NCI-H345 (cell line): Measurements from ENCODE around the gene TCF4.

ENCODE experiments used
- DNase-seq: peaks from one replicate; lab custom pipeline; 2025; lab: John Stamatoyannopoulos, UW

The TCF4 gene

GRCh38 chr18:55296115-55296514 lies 291.9 kb downstream of the TCF4 start:
- no peak for DNase-seq

- no peak for DNase-seq
Measured at GRCh38 chr18:55290898-55291297, 297.1 kb downstream of the TCF4 start.

- DNase-seq: no peak
Measured at GRCh38 chr18:55289775-55290174, 298.2 kb downstream of the TCF4 start.

GRCh38 chr18:55289048-55289447 lies 298.9 kb downstream of the TCF4 start:
- DNase-seq: no peak

- no peak for DNase-seq
Measured at GRCh38 chr18:55287935-55288868, 299.8 kb downstream of the TCF4 start.

DNA sequence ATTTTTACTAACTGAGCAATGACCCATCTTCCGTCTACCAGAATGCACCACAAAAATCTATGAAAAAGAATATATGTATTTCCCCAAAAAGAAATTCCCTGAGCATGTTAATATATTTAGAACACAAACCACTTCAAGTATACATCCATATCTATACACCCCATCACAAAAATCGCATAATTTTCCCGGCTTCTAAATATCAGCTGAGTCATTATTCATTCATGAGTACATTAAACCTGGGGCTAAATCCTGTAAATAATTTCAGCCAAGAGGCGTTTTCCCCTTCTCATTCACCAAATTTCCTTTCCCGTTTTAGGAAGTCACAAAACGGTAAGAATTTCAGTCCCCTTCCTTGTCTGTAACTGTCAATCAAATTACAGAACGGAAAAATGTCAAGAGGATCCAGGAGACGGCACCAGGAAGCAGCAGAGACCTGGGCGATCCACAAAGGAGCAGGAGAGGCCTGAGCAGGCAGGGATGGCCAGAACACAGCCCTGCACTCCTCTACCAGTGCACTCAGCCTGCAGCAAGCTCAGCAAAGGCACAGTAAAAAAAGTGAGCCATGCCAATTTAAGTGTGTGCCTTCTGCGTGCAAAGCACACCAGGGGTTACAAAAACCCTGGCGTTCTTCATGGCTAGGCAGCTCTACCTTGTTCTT lies 300.7 kb downstream of the TCF4 start:
- DNase-seq: no peak

DNA sequence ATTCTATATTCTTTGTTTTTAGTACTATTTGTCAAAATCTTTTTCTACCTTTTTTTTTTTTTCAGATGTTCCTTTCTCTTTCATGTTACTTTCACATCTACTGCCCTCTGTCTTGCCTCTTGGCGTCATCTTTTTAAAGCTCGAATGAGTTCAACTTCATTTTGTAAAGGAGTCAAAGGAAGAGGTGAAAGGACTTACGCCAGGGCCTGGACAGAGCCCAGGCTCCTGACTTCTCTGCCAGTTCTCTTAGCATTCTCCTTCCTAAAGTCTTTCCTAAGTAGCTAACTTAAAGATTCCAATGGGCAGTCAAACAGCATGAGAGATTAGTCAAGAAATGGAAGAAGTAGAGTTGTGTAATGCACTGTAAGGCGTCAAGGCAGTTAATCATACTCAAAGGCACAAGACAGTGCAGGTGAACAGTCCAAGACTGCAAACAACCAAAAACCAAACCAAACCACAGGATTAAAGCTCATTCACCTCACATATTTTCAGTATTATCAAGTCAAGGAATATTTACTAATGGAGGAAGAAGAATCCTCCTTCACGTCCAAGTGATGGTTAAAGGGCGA lies 301.7 kb downstream of the TCF4 start:
- no peak for DNase-seq

GRCh38 chr18:55284614-55285013 lies 303.4 kb downstream of the TCF4 start:
- DNase-seq: no peak

DNA sequence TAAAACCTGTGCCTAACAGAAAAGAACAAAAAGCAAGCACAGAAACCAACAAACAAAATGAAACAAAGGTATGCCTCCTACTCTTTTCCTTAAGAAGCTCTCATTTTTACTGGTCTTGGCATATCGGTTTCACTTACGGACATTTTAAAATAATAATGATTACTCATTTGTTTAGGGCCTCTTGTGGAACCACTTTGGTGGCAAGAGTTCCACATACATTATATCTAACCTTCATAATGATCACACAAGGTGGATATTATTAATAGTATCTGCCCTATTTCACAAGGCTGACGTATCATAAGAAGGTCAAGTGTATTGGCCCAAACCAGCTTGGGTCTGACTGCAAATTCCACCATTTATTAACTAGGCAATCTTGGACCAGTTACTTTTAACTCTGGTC lies 304.7 kb downstream of the TCF4 start:
- no peak for DNase-seq

DNA sequence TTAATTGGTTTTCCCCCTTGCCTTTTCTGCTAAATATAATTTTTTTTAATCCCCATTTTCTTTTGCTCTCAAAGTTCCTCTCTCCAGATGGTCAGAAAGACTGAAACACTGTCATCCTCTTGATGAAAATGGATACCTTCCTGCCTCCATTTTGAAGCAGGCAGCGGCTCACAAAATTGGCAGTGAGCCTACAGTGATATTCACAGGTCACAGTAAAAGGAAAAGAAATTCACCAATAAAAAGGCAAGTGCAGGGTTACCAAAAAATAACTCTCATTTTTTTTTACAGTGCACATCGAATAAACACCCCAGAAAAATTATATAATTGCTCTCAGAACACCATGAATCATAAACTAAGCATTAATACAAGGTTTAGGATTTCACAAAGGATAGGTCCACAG lies 307.5 kb downstream of the TCF4 start:
- DNase-seq: peak; percentile 10

GRCh38 chr18:55275039-55275901 lies 312.7 kb downstream of the TCF4 start:
- DNase-seq: no peak

DNA sequence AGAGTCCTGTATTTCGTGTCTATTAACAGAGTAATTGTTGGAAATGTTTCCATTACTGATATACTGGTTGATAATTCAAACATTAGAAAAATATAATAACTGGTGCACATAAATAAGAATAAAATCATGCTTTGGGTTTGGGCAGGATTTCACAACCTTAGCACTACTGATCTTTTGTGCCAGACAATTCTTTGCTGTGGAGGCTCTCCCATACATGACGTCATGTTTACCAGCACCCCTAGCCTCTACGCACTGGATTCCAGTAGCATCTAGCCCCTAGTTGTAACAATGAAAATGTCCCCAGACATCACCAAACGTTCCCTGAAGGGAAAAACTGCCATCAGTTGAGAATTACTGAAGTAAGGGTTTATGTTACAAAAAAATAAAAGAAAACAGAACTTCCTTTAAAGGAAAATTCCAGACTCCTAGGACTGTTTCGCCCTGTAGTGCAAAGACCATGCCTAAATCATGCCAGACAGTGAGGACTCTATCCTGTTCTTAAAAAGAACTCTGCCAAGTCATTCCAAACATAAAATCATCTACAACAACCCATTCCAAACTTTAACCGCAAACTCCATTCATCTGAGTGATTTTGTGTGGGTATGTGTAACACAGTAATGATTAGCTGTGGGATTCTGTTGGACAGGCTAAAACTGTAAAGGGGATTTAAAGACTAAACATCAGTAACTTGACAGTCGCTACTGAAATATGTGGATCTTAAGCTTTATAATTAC lies 315.3 kb downstream of the TCF4 start:
- DNase-seq: no peak

DNA sequence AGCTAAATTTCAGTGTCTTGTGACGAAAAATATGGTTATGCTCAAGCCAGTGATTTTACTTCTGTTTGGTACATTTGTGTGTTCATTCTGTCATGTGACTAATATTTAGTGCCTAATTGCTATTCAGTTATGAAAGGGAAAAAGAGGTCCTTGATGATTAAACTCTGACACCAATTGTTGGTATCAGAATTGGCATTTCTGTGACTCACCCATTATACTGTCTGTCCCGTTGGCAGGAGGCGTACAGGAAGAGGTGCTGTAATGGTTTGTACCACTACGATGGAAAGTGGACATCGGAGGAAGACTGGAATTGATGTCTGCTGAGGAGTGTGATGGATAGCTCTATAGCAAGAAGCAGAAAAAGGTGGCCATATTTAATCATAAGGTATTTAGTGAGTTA lies 318.4 kb downstream of the TCF4 start:
- no peak for DNase-seq

- DNase-seq: no peak
Measured at GRCh38 chr18:55268628-55269275, 319.2 kb downstream of the TCF4 start.

- no peak for DNase-seq
Measured at GRCh38 chr18:55268151-55268601, 319.8 kb downstream of the TCF4 start.

DNA sequence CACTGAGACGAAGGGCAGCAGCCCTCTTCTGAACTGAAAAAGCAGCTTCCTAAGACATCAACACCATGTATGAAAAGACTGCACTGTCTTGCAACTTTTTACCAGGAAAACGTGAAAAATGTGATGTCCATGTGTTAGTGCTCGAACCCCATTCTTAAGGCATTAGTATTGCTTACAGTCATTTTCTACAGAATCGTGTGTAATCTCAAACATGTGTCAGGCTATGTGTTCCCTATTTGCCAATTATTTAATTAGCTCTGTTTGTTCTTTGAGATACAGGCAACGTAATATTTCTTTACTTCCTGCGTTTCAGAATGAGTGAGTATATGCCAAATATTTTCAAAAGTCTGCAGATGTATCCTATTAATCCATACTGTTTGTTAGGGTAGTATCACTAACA lies 321.0 kb downstream of the TCF4 start:
- DNase-seq: no peak

- DNase-seq: no peak
Measured at GRCh38 chr18:55265984-55266383, 322.0 kb downstream of the TCF4 start.

GRCh38 chr18:55265130-55265675 lies 322.8 kb downstream of the TCF4 start:
- no peak for DNase-seq

GRCh38 chr18:55264108-55264507 lies 323.9 kb downstream of the TCF4 start:
- no peak for DNase-seq

DNA sequence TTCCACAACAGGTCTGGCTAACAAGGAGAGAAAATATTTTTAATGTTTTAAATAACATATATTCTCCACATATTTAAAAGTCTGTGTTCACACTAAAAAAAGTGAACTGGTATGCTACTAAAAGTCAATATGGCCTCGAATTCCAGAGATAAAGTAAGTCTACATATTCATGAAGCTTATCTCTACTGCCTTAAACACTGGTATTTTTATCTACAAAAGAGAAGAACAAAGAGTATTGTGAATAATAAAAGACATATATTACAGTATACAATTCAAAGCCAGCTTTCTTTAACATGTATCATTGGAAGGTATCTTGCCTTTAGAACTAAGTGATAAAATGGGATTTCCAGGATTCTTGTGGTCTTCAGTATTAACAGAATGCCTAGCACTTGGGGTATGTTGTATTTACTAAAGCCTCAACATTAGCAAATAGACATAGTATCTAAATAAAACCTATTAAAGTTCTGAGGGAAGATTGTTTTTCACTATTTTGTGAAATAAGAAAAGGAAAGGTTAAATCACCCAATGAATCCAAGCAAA lies 325.9 kb downstream of the TCF4 start:
- no peak for DNase-seq
